GM12878 (cell line): ENCODE measurements around the gene ATRNL1. TPM values are rescaled to one million over a fixed set of nuclear protein-coding genes. Genes with fewer than 3 reads are reported as not detected.

Experiments
- ATAC-seq: fragments of 200-7000 bp; cut with Tn5 transposase; 3 replicates; pipeline ENCODE4 v1.9.1; 2020; ENCODE audit warnings: mild to moderate bottlenecking, moderate library complexity
- BruUV-seq: library from RNA; stranded (reverse); fragments of 400-500 nt; replicated peaks from 2 replicates; lab custom pipeline; 2021; lab: Mats Ljungman, UMichigan
- CTCF ChIA-PET: fragments of 300-600 bp; sonication (Branson Sonifier 250); formaldehyde crosslinking; extraction: SDS; loops from one replicate; lab custom pipeline; 2021; ENCODE audit warnings: inconsistent platforms; lab: Yijun Ruan, JAX
- POLR2A ChIA-PET: fragments of 350-600 bp; formaldehyde crosslinking; extraction: SDS; loops from one replicate; lab custom pipeline; 2021; ENCODE audit warnings: inconsistent platforms; lab: Charles Lee
- RAD21 ChIA-PET: fragments of 300-600 bp; sonication (Branson Sonifier 250); formaldehyde crosslinking; loops from one replicate; lab custom pipeline; 2023; ENCODE audit warnings: antibody characterized with exemption; ENCODE audit not compliant: unreplicated experiment; lab: Charles Lee
- SMC1A ChIA-PET: fragments of 300-600 bp; sonication (Branson Sonifier 250); formaldehyde crosslinking; loops from one replicate; lab custom pipeline; 2023; ENCODE audit not compliant: unreplicated experiment, uncharacterized antibody; lab: Charles Lee
- DNase-seq: peaks from one replicate; pipeline ENCODE4 v3.0.0-alpha.2; 2011; ENCODE audit warnings: low read depth, low spot score
- FAIRE-seq: peaks from 3 replicates; lab custom pipeline; 2011; peaks lifted over from hg19 to GRCh38; lab: Jason Lieb, UNC
- H2AFZ ChIP-seq: 2 replicates; pipeline ENCODE4 v1.6.0; 2011; ENCODE audit warnings: low read depth, low read length, control low read depth; ENCODE audit not compliant: control insufficient read depth
- H3K27ac ChIP-seq: 2 replicates; pipeline ENCODE4 v1.5.1; 2011; ENCODE audit warnings: control low read depth; ENCODE audit not compliant: control insufficient read depth, insufficient read depth
- H3K27me3 ChIP-seq, 2 experiments: replicated peaks in 1 of 2; 2 replicates each; pipeline versions ENCODE4 v1.6.0 to v1.6.1; 2011; ENCODE audit warnings: low read length in 1 of 2; ENCODE audit not compliant: control insufficient read depth in 2 of 2, insufficient read depth in 2 of 2
- H3K36me3 ChIP-seq, 2 experiments: 2 replicates each; pipeline ENCODE4 v1.5.1; 2011; ENCODE audit warnings: low read length in 1 of 2; ENCODE audit not compliant: control insufficient read depth in 2 of 2, insufficient read depth in 2 of 2
- H3K4me1 ChIP-seq: 2 replicates; pipeline ENCODE4 v1.6.1; 2011; ENCODE audit warnings: mild to moderate bottlenecking, low read length, moderate library complexity, mixed read lengths; ENCODE audit not compliant: control insufficient read depth, insufficient read depth
- H3K4me2 ChIP-seq: 2 replicates; pipeline ENCODE4 v1.6.0; 2011; ENCODE audit warnings: control low read depth; ENCODE audit not compliant: control insufficient read depth, insufficient read depth
- H3K4me3 ChIP-seq: fragments of 200-600 bp; sonication (generic); 2 replicates; pipeline ENCODE4 v1.5.1; 2016
- H3K79me2 ChIP-seq: 2 replicates; pipeline ENCODE4 v1.6.0; 2011; ENCODE audit warnings: low read length; ENCODE audit not compliant: control insufficient read depth, insufficient read depth
- H3K9ac ChIP-seq: 2 replicates; pipeline ENCODE4 v1.8.0; 2011; ENCODE audit warnings: low read length, control low read depth, mixed read lengths; ENCODE audit not compliant: control insufficient read depth, insufficient read depth
- H3K9me3 ChIP-seq: replicated peaks from 3 replicates; pipeline ENCODE4 v1.5.1; 2011; ENCODE audit warnings: mild to moderate bottlenecking, low read length; ENCODE audit not compliant: control insufficient read depth, insufficient read depth
- H4K20me1 ChIP-seq: 2 replicates; pipeline ENCODE4 v1.6.0; 2011; ENCODE audit not compliant: control insufficient read depth, insufficient read depth
- ATF3 ChIP-seq: IDR thresholded peaks from 2 replicates; pipeline ENCODE4 v1.6.1; 2011; ENCODE audit warnings: low read depth, mild to moderate bottlenecking, low read length, moderate library complexity, borderline replicate concordance; ENCODE audit errors: extremely low read depth
- CHD1 ChIP-seq: IDR thresholded peaks from 2 replicates; pipeline ENCODE4 v1.6.1; 2012; ENCODE audit warnings: low read depth, low read length, improper control_type of control experiment
- EP300 ChIP-seq, 2 experiments: fragments of 150-350 bp in 1 of 2; IDR thresholded peaks; 2 replicates each; pipeline ENCODE4 v1.6.1; 2011 to 2012; ENCODE audit warnings: low read depth in 2 of 2, low read length in 2 of 2, borderline replicate concordance in 1 of 2, improper control_type of control experiment in 1 of 2, inconsistent platforms in 1 of 2; ENCODE audit not compliant: control insufficient read depth in 1 of 2
- HSF1 ChIP-seq: fragments of 150-350 bp; IDR thresholded peaks from 2 replicates; pipeline ENCODE4 v1.6.1; 2014; ENCODE audit warnings: mild to moderate bottlenecking, low read depth, low read length
- IKZF1 ChIP-seq: fragments of 450-650 bp; conservative IDR thresholded peaks from 2 replicates; pipeline ENCODE4 v1.6.1; 2017; ENCODE audit warnings: antibody characterized with exemption, mild to moderate bottlenecking
- LARP7 ChIP-seq: fragments of 450-650 bp; IDR thresholded peaks from 2 replicates; pipeline ENCODE4 v1.6.1; 2017; ENCODE audit warnings: mild to moderate bottlenecking
- POLR2AphosphoS2 ChIP-seq: IDR thresholded peaks from 2 replicates; pipeline ENCODE4 v1.6.1; 2011; ENCODE audit warnings: low read depth, mild to moderate bottlenecking, low read length, improper control_type of control experiment, moderate library complexity
- WGBS: methylation state at CpG from one replicate; pipeline ENCODE4 v1.1.6; 2016; ENCODE audit warnings: low lambda C conversion rate; ENCODE audit not compliant: insufficient replicate concordance, insufficient coverage; ENCODE audit errors: missing lambda C conversion rate; 5-methylcytosine and 5-hydroxymethylcytosine counted together
- in situ Hi-C: fragments of 300-500 bp; cut with MboI; formaldehyde crosslinking; loops from 9 replicates; pipeline ENCODE4 v1.14.3; 2018; ENCODE audit warnings: mixed read lengths
- intact Hi-C: fragments of 100-400 bp; cut with micrococcal nuclease; formaldehyde crosslinking; loops from one replicate; pipeline ENCODE4 v1.14.2; 2022; ENCODE audit not compliant: unreplicated experiment
- polyA plus RNA-seq, 11 experiments: library from polyadenylated mRNA; depleted of rRNA in 4 of 11; unstranded in 6 of 11; stranded (reverse) in 5 of 11; fragments of >200 nt; fragmentation: Nextera tagmentation in 4 of 11; fragmentation: Illumina TruSeq in 1 of 11; extraction: Ambion mirVana in 4 of 11; extraction: Trizol in 1 of 11; gene quantifications; 1 replicate in 1 of 11; 2 replicates in 10 of 11; pipeline versions ENCODE4 v1.2.1 to v1.2.3, GENCODE V29; 2011 to 2016; ENCODE audit warnings: inconsistent platforms in 2 of 11, missing spikeins in 2 of 11, low read depth in 1 of 11
- total RNA-seq, 4 experiments: library from RNA; depleted of rRNA in 3 of 4; stranded (reverse); fragments of >200 nt in 3 of 4; fragmentation: Illumina TruSeq in 1 of 4; extraction: Trizol in 1 of 4; gene quantifications; 2 replicates each; pipeline versions ENCODE4 v1.2.1 to v1.2.3, GENCODE V29; 2013 to 2021

The ATRNL1 gene
- total and polyA plus RNA-seq, 10 of the 15 experiments (the other 5 are each of a cell fraction or from before 2014, with no cell fraction given), result 0.03 to 1.4 (median 0.34) TPM

GRCh38 chr10:115051216-115051615, 41.9 kb upstream of the ATRNL1 start:
- no peaks in the 10 kb centered on the region for H3K9me3 ChIP-seq
- no peak overlapping the region for H3K9ac ChIP-seq
- CTCF ChIA-PET, result no interaction called here
- no peak for ATAC-seq
- H3K4me3 ChIP-seq, result no peak overlapping the region
- POLR2A ChIA-PET, result no interaction called here
- no peaks in the 10 kb centered on the region; a peak in 2 of 4 replicates for H3K27me3 ChIP-seq
- H3K27ac ChIP-seq, result no peak overlapping the region
- TF ChIP-seq ATF3 (no peak), POLR2AphosphoS2 (no peak), EP300 (IDR thresholded peaks at IDR 0.05; ENCODE audit: borderline replicate concordance in 1 of 2, control insufficient read depth in 1 of 2, low read depth in 2 of 2, low read length in 2 of 2) (no peak), HSF1 (no peak), LARP7 (no peak), CHD1 (no peak), IKZF1 (no peak)
- TF ChIP-seq, all 136 proteins: peak for 0
- no peaks in the 10 kb centered on the region for H3K36me3 ChIP-seq
- no peaks in the 10 kb centered on the region for H3K4me1 ChIP-seq
- intact Hi-C loops (no loop called here), in situ Hi-C loops (no loop called here)
- SMC1A ChIA-PET, result no interaction called here
- no peak overlapping the region for H3K4me2 ChIP-seq
- no peaks in the 10 kb centered on the region for H4K20me1 ChIP-seq
- no peaks in the 10 kb centered on the region for H3K79me2 ChIP-seq
- no TSS peak for BruUV-seq
- RAD21 ChIA-PET, result no interaction called here
- H2AFZ ChIP-seq, result no peak overlapping the region
- no peak for FAIRE-seq
- WGBS, result 45% methylated on average over 2 of the region's 2 CpGs
- DNase-seq, result no peak
